Vagina (tissue), 2 donors: Measurements from ENCODE around the gene SLMAP.

Source experiments
- CTCF ChIP-seq, 3 experiments: fragments of 450-650 bp in 2 of 3; fragments of 200-600 bp in 1 of 3; sonication (generic) in 1 of 3; IDR thresholded peaks; one replicate each; pipeline ENCODE4 v1.5.1; 2017 to 2019; ENCODE audit warnings: antibody characterized with exemption in 3 of 3, mild to moderate bottlenecking in 2 of 3, moderate library complexity in 2 of 3
- POLR2A ChIP-seq, 2 donors: fragments of 450-650 bp; IDR thresholded peaks; one replicate each; pipeline ENCODE4 v1.6.1; 2017; ENCODE audit warnings: antibody characterized with exemption in 2 of 2, mild to moderate bottlenecking in 2 of 2, moderate library complexity in 2 of 2

- TF ChIP-seq CTCF (IDR thresholded peaks at IDR 0.05) (no peak), POLR2A (IDR thresholded peaks at IDR 0.05) (no peak)
These were observed 3.1 kb upstream of the SLMAP start for GRCh38 chr3:57753016-57753415.
